HepG2 (cell line): ENCODE results near the gene IMP3. TPM values are rescaled to one million over a fixed set of nuclear protein-coding genes. Genes with fewer than 3 reads are reported as not detected.

Source experiments
- AGO1 ChIP-seq: fragments of 200-400 bp; formaldehyde crosslinking; IDR thresholded peaks from 2 replicates; pipeline ENCODE4 v1.6.1; 2017; ENCODE audit warnings: mild to moderate bottlenecking, low read depth, low read length, moderate library complexity; ENCODE audit not compliant: poor library complexity, severe bottlenecking
- HOXA3 ChIP-seq: sonication (generic); formaldehyde crosslinking; IDR thresholded peaks from 2 replicates; pipeline ENCODE4 v1.5.0; 2020; ENCODE audit warnings: missing genetic modification reagents
- HOXA9 ChIP-seq: sonication (generic); formaldehyde crosslinking; IDR thresholded peaks from 2 replicates; pipeline ENCODE4 v1.8.1; 2022; ENCODE audit warnings: missing genetic modification reagents, mild to moderate bottlenecking, moderate library complexity, borderline replicate concordance
- KMT2A ChIP-seq: sonication (generic); formaldehyde crosslinking; IDR thresholded peaks from 2 replicates; pipeline ENCODE4 v1.4.0; 2020; ENCODE audit warnings: missing genetic modification reagents
- MLXIP ChIP-seq: sonication (generic); formaldehyde crosslinking; IDR thresholded peaks from 2 replicates; pipeline ENCODE4 v1.9.0; 2021; ENCODE audit warnings: missing genetic modification reagents, borderline replicate concordance
- MYPOP ChIP-seq: sonication (generic); formaldehyde crosslinking; IDR thresholded peaks from 2 replicates; pipeline ENCODE4 v1.8.1; 2023; ENCODE audit warnings: mild to moderate bottlenecking, moderate library complexity, missing genetic modification reagents
- NR0B2 ChIP-seq: sonication (generic); formaldehyde crosslinking; IDR thresholded peaks from 2 replicates; pipeline ENCODE4 v1.4.0; 2020; ENCODE audit warnings: mild to moderate bottlenecking, missing genetic modification reagents
- SNAPC5 ChIP-seq: sonication (generic); formaldehyde crosslinking; IDR thresholded peaks from 2 replicates; pipeline ENCODE4 v1.8.1; 2023; ENCODE audit warnings: mild to moderate bottlenecking, missing genetic modification reagents, borderline replicate concordance
- ZBTB1 ChIP-seq: sonication (generic); formaldehyde crosslinking; IDR thresholded peaks from 2 replicates; pipeline ENCODE4 v1.4.0; 2020; ENCODE audit warnings: missing genetic modification reagents, borderline replicate concordance
- ZNF382 ChIP-seq: sonication (generic); formaldehyde crosslinking; IDR thresholded peaks from 2 replicates; pipeline ENCODE4 v1.5.0; 2020; ENCODE audit warnings: missing genetic modification reagents, mild to moderate bottlenecking, borderline replicate concordance
- ZNF512 ChIP-seq: sonication (generic); formaldehyde crosslinking; IDR thresholded peaks from 2 replicates; pipeline ENCODE4 v1.4.0; 2020; ENCODE audit warnings: mild to moderate bottlenecking, missing genetic modification reagents
- ZNF646 ChIP-seq: sonication (generic); formaldehyde crosslinking; IDR thresholded peaks from 2 replicates; pipeline ENCODE4 v1.9.0; 2021; ENCODE audit warnings: mild to moderate bottlenecking, missing genetic modification reagents
- ZNF670 ChIP-seq: sonication (generic); formaldehyde crosslinking; IDR thresholded peaks from 2 replicates; pipeline ENCODE4 v1.8.0; 2022; ENCODE audit warnings: mild to moderate bottlenecking, missing genetic modification reagents, borderline replicate concordance
- ZNF878 ChIP-seq: sonication (generic); formaldehyde crosslinking; IDR thresholded peaks from 2 replicates; pipeline ENCODE4 v1.8.1; 2023; ENCODE audit warnings: mild to moderate bottlenecking, missing genetic modification reagents, moderate library complexity
- polyA plus RNA-seq, 8 experiments: library from polyadenylated mRNA; depleted of rRNA in 3 of 8; stranded (reverse) in 7 of 8; unstranded in 1 of 8; fragments of >200 nt; fragmentation: Illumina TruSeq in 4 of 8; extraction: Trizol in 4 of 8; gene quantifications; 2 replicates each; pipeline versions ENCODE4 v1.2.1 to v1.2.3, GENCODE V29; 2011 to 2016; ENCODE audit warnings: low read depth in 4 of 8, missing spikeins in 1 of 8, mixed read lengths in 1 of 8; ENCODE audit not compliant: insufficient read depth in 1 of 8
- total RNA-seq, 5 experiments: library from RNA; depleted of rRNA; stranded (reverse); fragments of >200 nt; fragmentation: Illumina TruSeq; extraction: Trizol; gene quantifications; 2 replicates each; pipeline ENCODE4 v1.2.3, GENCODE V29; 2016; ENCODE audit warnings: low read depth in 1 of 5

IMP3 gene
- total and polyA plus RNA-seq, 2 of the 13 experiments (the other 11 are each of a cell fraction or from before 2014, with no cell fraction given): 38.3 to 143 TPM

GRCh38 chr15:75639709-75640482, at the start of gene IMP3 (continued):
- TF ChIP-seq ZBTB1 (0 out of 2 replicates have a peak, but pooled peaks have one; percentile 48), HOXA3 (peak; percentile 93), HOXA9 (CRISPR knock-in tag) (peak; percentile 56; the same call in 1 of the 2 replicates), SNAPC5 (CRISPR knock-in tag) (peak; percentile 92; the same call in 1 of the 2 replicates), MYPOP (CRISPR knock-in tag) (peak; percentile 93), ZNF670 (no peak; the same call in 1 of the 2 replicates), NR0B2 (peak; percentile 92; the same call in 1 of the 2 replicates), ZNF646 (CRISPR knock-in tag) (no peak; the same call in 1 of the 2 replicates), ZNF878 (no peak), ZNF382 (CRISPR knock-in tag) (no peak), MLXIP (no peak), AGO1 (peak; percentile 73), ZNF512 (CRISPR knock-in tag) (0 out of 2 replicates have a peak, but pooled peaks have one; percentile 61), KMT2A (peak; percentile 90)
